GM20000 (cell line): ENCODE results near the gene SF3B6.

ENCODE experiments used
- DNase-seq: peaks from one replicate; pipeline ENCODE4 v3.0.0; 2012; ENCODE audit warnings: low spot score
- TF ChIP-seq, protein P1 (sequence below): IDR thresholded peaks from 2 replicates; pipeline ENCODE4 v1.5.1; 2012; ENCODE audit warnings: mild to moderate bottlenecking, control low read depth; ENCODE audit errors: extremely low read depth, missing control alignments

Gene SF3B6

DNA sequence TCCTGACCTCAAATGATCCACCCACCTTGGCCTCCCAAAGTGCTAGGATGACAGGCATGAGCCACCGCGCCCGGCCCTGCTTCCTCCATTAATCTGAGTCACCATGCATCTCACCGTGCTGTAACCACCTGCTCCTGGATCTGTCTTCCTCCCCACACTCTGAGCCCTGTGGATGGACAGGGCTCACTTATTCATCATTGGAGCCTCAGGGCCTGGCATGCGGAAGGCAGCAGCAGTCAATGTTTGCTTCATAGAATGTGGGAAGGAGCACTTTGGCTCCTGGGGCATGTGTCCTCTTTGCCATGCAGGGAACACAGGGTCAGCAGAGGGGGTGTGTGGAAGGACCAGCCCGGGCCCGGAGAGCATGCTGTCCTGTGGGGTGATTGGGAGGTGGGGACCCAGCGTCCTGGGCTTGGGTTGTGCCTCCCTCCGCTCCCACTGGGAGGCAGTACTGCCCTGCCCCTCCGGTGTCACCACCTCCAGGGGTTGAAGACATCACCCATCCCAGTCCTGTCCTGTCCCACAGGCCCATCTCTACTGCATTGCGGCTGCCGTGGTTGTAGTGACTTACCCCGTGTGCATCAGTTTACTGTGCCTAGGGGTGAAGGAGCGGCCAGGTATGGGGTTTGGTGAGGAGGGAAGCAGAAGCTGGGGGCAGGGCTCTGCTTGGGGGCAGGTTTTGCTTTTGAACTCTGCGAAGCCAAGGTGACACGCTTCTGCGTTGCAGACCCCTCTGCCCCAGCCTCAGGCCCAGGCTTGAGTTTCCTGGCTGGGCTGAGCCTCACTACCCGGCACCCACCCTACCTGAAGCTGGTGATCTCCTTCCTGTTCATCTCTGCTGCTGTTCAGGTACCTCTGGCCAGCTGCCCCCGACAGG is 54.8 kb downstream of the SF3B6 start:
- DNase-seq = no peak
- TF ChIP-seq, protein P1, sequence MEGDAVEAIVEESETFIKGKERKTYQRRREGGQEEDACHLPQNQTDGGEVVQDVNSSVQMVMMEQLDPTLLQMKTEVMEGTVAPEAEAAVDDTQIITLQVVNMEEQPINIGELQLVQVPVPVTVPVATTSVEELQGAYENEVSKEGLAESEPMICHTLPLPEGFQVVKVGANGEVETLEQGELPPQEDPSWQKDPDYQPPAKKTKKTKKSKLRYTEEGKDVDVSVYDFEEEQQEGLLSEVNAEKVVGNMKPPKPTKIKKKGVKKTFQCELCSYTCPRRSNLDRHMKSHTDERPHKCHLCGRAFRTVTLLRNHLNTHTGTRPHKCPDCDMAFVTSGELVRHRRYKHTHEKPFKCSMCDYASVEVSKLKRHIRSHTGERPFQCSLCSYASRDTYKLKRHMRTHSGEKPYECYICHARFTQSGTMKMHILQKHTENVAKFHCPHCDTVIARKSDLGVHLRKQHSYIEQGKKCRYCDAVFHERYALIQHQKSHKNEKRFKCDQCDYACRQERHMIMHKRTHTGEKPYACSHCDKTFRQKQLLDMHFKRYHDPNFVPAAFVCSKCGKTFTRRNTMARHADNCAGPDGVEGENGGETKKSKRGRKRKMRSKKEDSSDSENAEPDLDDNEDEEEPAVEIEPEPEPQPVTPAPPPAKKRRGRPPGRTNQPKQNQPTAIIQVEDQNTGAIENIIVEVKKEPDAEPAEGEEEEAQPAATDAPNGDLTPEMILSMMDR = no peak

DNA sequence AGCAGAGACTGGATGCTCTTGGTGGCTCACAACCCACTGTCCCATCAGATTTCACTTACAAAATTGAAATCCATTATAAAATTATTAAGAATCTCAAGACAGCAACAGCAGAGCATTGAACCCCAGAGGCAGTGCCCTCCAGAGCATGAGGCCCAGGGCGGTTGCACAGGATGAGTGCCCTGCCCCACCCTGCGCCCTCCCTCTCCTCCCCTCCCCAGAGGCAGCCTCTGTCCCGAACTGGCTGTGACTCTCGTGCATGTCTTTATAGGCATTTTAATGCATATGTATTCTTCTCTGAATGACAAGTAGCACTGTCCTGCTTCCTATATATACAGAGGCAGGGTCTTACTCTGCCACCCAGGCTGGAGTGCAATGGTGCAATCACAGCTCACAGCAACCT is 55.9 kb downstream of the SF3B6 start:
- TF ChIP-seq, protein P1 = no peak
- no peak for DNase-seq

- no peak for DNase-seq
- TF ChIP-seq, protein P1 = no peak
Measured at GRCh38 chr2:24019729-24020128, 56.4 kb downstream of the SF3B6 start.

GRCh38 chr2:24018241-24018640 is 57.9 kb downstream of the SF3B6 start:
- DNase-seq = no peak
- TF ChIP-seq, protein P1 = no peak

GRCh38 chr2:24017711-24018110 is 58.4 kb downstream of the SF3B6 start:
- TF ChIP-seq, protein P1 = no peak
- DNase-seq = no peak
